HG02623 (cell line): ENCODE results near the gene USP11.
"Not testable (repeated sequence)": the region's sequence is repeated elsewhere in the genome, so short reads cannot be mapped to it uniquely, and the experiment has no call there.

Source experiments
- ATAC-seq: cut with Tn5 transposase; IDR thresholded peaks from one replicate; pipeline ENCODE4 v1.9.1; 2021; ENCODE audit warnings: moderate library complexity; ENCODE audit not compliant: unreplicated experiment

USP11 gene

GRCh38 chrX:47244676-47245075 is 11.9 kb downstream of the USP11 start:
- no peak for ATAC-seq

GRCh38 chrX:47245156-47245555 is 12.3 kb downstream of the USP11 start:
- ATAC-seq = no peak

- ATAC-seq = no peak
Measured at GRCh38 chrX:47247206-47247998, 14.6 kb downstream of the USP11 start.

- ATAC-seq = no peak
Measured at GRCh38 chrX:47247999-47248320, 15.2 kb downstream of the USP11 start.

GRCh38 chrX:47248576-47248975 is 15.8 kb downstream of the USP11 start:
- ATAC-seq = no peak

- no peak for ATAC-seq
Measured at GRCh38 chrX:47250017-47250347, 17.2 kb downstream of the USP11 start.

- ATAC-seq = not testable (repeated sequence)
Measured at GRCh38 chrX:47257620-47258019, 24.8 kb downstream of the USP11 start.

GRCh38 chrX:47264483-47265173 is 31.8 kb downstream of the USP11 start:
- no peak for ATAC-seq

GRCh38 chrX:47266643-47267042 is 33.8 kb downstream of the USP11 start:
- ATAC-seq = no peak

- no peak for ATAC-seq
Measured at GRCh38 chrX:47272013-47272408, 39.2 kb downstream of the USP11 start.

- ATAC-seq = no peak
Measured at GRCh38 chrX:47273011-47273730, 40.4 kb downstream of the USP11 start.

- ATAC-seq = no peak
Measured at GRCh38 chrX:47278691-47279090, 45.9 kb downstream of the USP11 start.

GRCh38 chrX:47283015-47283771 is 50.4 kb downstream of the USP11 start:
- no peak for ATAC-seq

- not testable (repeated sequence) for ATAC-seq
Measured at GRCh38 chrX:47284616-47285015, 51.8 kb downstream of the USP11 start.

GRCh38 chrX:47285836-47286320 is 53.1 kb downstream of the USP11 start:
- ATAC-seq = no peak

GRCh38 chrX:47293106-47293505 is 60.3 kb downstream of the USP11 start:
- no peak for ATAC-seq

GRCh38 chrX:47296766-47297365 is 64.1 kb downstream of the USP11 start:
- ATAC-seq = no peak

GRCh38 chrX:47297874-47298273 is 65.1 kb downstream of the USP11 start:
- no peak for ATAC-seq
